ENCODE results near the gene ATG3. TPM values are rescaled to one million over a fixed set of nuclear protein-coding genes. Genes with fewer than 3 reads are reported as not detected.
A peak's percentile ranks its signal among the peaks of the same experiment; 100 is the strongest.

Gene ATG3
- total RNA-seq, 1 experiment from 2014 or later: 59.3 TPM

- Histone ChIP-seq H3K27ac (ENCODE audit: insufficient read length, low read depth, low read length) (no peak overlapping the region), H4K8ac (replicated peaks; ENCODE audit: insufficient read length, low read depth, low read length) (no peak overlapping the region), H2BK12ac (ENCODE audit: insufficient read length, low read depth, low read length) (no peak overlapping the region), H3K79me1 (ENCODE audit: insufficient read depth, low read depth, low read length, poor library complexity, severe bottlenecking) (peaks cover 3% of the 10 kb centered on the region), H3K79me2 (ENCODE audit: insufficient read depth, low read length) (no peaks in the 10 kb centered on the region), H2AK5ac (ENCODE audit: insufficient read length, low read length) (no peak overlapping the region), H3K56ac (ENCODE audit: insufficient read length, low read depth, low read length) (no peak overlapping the region), H4K91ac (ENCODE audit: insufficient read length, low read depth, low read length) (no peak overlapping the region), H3K23me2 (ENCODE audit: insufficient read length, low read depth, low read length, poor library complexity, severe bottlenecking) (no peaks in the 10 kb centered on the region), H3K18ac (ENCODE audit: insufficient read length, low read depth, low read length) (no peak overlapping the region), H2BK120ac (ENCODE audit: low read depth, low read length, poor library complexity, severe bottlenecking) (no peak overlapping the region), H3T11ph (ENCODE audit: low read length) (no peak overlapping the region), H2BK20ac (ENCODE audit: low read depth, low read length, poor library complexity, severe bottlenecking) (no peak overlapping the region), H3K4ac (ENCODE audit: low read depth, low read length) (no peak overlapping the region), H3K4me1 (ENCODE audit: insufficient read depth, low read length) (no peaks in the 10 kb centered on the region), H2BK15ac (ENCODE audit: low read depth, low read length) (no peak overlapping the region), H2AFZ (ENCODE audit: low read length) (no peak overlapping the region), H3K9me3 (ENCODE audit: control insufficient read depth, low read depth, low read length) (no peaks in the 10 kb centered on the region), H3K23ac (ENCODE audit: insufficient read length, low read depth, low read length) (no peak overlapping the region), H4K20me1 (ENCODE audit: control insufficient read depth, insufficient read depth, insufficient read length) (no peaks in the 10 kb centered on the region), H3K14ac (ENCODE audit: insufficient read depth, low read length) (no peak overlapping the region), H3K4me2 (ENCODE audit: insufficient read depth, insufficient read length, low read length) (no peak overlapping the region), H3K27me3 (ENCODE audit: insufficient read depth, low read length) (no peaks in the 10 kb centered on the region), H2BK5ac (ENCODE audit: insufficient read length, low read length) (no peak overlapping the region), H4K5ac (ENCODE audit: insufficient read length, low read depth, low read length) (no peak overlapping the region), H3K9ac (ENCODE audit: extremely low read depth, insufficient read length, low read length) (no peak overlapping the region)
- peaks cover 23 to 45% (median 26%) of the 10 kb centered on the region in 3 experiments for H3K36me3 Mint-ChIP-seq (ENCODE audit: insufficient read depth in 1 of 3, low read depth in 3 of 3)
- no peaks in the 10 kb centered on the region for H3K27me3 Mint-ChIP-seq (ENCODE audit: low read depth)
- H3K4me3 Mint-ChIP-seq: no peak overlapping the region
- H3K9me3 Mint-ChIP-seq: peaks cover 5 to 6% of the 10 kb centered on the region in 2 experiments; a peak in 4 of 5 replicates
- H3K27ac Mint-ChIP-seq: no peak overlapping the region
- WGBS (ENCODE audit: extremely low coverage, insufficient read length, low lambda C conversion rate): no CpG with 5 or more reads among the region's 1 CpG
- peak; percentile 44; the same call in 2 of the 3 replicates for TF ChIP-seq CTCF (conservative IDR thresholded peaks at IDR 0.05)
- H3K4me1 Mint-ChIP-seq: no peaks in the 10 kb centered on the region
- no peak for DNase-seq
Observed at GRCh38 chr3:112550859-112551258, 10.9 kb downstream of the ATG3 start.

Data from H9 (cell line).